NK-92 treated with Interleukin-12 subunit alpha and Interleukin-12 subunit beta, amount 100 ng/mL, for 24 hours (cell line): ENCODE data around the gene FKBP1A.

Source experiments
- DNase-seq: peaks from one replicate; lab custom pipeline; 2025; lab: John Stamatoyannopoulos, UW

The FKBP1A gene

DNA sequence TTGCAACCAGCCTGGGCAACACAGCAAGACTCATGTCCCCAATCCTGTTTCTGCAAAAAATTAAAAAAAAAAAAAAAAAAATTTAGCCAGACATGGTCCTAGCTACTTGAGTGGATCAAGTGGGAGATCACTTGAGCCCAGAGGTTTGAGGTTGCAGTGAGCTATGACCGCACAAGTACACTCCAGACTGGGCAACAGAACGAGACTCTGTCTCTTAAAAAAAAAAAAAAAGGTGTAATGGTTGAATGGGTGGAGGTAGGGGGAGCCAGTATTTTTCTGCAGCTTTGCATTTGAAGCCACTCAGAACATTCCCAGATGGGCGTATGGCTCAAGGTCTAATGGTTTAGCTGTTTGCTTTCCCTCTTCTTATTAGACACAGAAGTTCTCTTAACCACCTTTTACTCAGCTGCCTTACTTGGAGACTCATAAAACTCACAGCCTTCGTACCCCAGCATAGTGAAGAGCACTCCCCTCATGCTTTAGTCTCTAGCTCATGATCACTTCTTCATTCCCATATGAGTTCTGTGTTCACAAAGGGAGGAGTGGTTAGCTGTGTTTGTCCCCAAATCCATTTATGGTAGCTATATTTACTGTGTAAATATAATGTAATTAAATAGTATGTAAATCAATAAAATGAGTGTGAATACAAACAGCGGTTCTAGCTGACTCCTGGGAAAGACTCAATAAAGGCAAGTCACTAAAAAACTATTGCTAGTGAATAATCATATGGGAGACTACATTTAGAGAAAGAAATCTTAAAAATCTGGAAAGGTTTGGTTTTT, 9.0 kb downstream of the FKBP1A start:
- DNase-seq, result no peak

- no peak for DNase-seq
These were observed 10.2 kb downstream of the FKBP1A start for GRCh38 chr20:1382670-1383069.

DNA sequence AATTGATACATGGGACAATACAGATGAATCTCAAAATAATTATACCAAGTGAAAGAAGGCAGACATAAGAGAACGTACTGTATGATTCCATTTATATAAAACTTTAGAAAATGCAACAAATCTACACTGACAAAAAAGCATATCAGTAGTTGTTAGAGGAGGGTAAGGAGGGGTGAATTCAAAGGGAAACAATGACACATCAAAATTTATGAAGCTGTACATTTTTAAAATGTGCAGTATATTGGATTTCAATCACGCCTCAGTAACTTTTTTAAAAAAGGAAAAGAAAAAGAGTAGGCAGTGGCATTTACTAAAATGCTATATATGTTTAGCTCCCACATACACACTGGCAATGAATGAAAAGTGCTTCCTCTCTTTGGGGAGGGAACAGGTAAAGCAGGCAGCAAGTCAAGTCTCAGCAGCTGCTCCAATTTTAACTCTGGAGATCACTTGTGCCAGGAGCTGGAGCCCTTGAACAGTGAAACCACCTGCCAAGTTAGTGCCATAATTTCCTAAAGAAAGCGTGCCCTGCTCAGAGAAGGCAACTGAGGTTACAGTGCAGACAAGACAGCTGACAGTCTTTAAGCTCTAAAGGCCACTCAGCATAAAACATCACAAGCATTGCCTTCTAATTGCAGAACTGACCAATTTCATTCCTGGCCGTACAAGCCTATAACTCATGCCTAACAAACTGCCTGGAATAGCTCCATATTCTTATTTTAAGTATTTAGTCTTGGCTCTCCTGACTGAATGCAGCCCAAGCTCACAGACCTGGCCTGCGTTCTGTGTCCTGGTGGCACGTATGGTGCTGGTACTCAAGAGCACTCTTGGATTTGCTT, 10.9 kb downstream of the FKBP1A start:
- DNase-seq, result no peak

DNA sequence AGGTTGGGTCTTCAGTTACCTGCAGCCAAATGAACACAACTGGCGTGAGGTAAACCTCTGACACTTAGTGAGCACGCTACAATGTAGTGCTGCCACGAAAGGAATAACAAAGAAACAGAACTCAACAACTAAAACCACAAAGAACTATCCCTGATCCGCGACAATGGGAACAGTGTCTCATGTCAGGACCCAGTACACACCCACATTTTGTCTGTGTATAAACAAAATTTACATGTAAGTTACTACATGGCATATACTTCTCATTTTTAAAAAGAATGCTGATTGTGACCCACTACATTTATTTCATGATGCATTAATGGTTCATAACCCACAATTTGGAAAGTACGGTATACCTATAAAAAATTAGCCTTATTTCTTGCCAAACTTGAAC, 14.1 kb downstream of the FKBP1A start:
- no peak for DNase-seq

DNA sequence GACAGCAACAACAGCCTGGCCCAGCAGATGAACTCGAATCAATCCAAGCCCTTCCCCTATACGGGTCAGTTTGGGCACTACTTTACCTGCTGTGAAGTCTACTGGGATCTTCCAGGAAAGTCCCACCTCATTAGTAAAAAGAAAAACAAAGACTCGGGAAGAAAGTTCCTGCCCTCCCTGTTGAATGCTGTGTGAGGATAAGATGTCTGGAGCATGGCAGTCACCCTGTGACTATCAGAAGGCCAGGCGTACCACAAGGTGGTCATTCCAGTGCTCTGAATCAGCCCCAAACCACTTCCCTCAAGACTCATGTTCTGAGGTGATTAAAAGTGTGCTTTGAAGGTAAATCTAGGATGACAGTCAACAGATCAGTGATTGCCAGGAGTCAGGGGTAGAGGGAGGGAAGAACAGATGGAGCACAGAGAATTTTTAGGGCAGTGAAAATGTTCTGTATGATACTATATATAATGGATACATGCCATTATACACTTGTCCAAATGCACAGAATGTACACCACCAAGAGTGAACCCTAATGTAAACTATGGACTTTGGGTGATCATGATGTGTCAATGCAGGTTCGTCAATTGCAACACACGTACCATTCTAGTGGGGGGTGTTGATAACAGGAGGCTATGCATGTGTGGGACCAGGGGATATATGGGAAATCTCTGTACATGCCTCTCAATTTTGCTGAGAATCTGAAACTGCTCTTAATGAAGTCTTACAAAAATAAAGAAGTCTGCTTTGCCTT, 14.7 kb downstream of the FKBP1A start:
- DNase-seq, result no peak

DNA sequence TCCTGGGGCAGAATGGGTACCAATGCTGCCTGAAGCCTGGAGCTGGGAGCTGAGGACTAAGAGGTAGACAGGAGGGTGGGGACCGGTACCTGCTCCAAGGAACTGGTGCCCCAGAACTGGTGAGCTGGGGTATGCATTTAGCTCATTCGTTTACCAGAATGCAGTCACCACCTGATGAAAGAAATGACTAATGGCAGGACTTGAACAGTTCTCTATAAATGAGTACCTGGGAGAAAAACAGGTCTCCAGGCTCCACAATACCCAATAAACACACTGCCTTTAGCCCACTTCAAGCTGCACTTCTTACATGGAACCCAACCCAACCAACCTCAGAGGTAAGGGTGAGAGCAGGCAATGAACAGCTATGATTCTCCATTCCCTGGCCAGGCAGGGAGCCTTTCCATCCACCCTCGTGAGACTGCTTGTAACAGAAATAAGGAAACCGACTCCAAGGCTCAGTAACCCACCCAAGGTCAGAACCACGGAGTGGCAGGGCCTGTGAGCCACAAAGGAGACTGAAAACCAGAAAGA, 15.4 kb downstream of the FKBP1A start:
- no peak for DNase-seq

DNA sequence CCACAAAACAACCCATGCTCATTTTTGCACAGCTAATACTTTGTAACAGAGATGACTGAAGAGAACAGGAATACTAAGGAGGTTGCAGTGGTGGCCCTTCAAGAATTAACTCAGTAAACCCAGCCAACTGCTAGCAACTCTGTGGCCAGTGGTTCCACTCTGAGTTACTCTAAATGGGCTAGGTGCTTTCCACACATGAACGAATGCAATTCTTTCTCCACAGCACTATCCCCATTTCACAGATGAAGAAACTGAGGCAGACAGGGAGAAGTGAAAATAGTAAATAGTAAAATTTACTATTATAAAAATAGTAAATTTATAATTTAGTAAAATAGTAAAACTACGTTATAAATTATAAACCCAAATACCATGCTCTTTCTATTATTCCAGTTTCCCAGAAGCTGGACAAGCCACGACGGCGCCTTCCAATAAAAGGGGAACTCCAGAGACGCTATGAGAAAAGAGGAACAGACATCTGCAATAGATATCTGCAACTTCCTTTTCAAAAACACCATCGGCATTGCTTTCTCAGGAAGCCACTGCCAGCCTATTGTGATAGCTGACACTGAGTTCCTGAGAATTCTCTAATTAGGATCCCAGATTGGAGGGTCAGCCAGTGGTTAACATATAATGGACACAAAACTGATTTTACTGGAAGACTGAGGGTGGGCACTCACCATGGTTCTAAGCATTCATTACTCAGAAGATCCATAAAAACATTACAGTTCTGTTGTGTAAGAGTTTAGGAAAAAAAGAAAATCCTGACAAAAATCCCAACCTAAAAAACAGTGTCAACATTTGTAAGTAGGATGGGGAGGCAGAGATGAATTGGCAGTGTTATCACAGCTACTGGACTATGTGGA, 16.2 kb downstream of the FKBP1A start:
- DNase-seq, result no peak

DNA sequence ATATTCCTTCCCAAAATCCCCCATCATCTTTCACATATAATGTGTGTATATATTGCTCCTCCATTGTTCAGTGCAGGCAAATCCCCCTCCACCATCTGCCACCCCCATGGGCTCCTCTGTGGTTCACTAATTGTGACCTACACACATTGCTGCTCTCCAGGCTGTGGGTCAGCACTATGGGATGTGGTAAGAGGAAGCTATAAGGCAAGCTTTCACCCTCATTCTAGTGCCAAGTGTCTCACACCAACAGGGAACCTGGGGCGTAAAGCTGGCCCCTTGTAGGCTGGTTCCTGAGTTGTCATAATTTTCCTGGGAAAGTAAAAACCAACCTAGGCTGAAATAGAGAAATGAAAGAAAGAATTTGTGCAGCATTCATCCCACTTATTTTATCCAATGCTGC, 16.8 kb downstream of the FKBP1A start:
- no peak for DNase-seq

- no peak for DNase-seq
These were observed 17.3 kb downstream of the FKBP1A start for GRCh38 chr20:1375515-1375914.

GRCh38 chr20:1374246-1374645, 18.6 kb downstream of the FKBP1A start:
- no peak for DNase-seq

GRCh38 chr20:1373614-1374013, 19.2 kb downstream of the FKBP1A start:
- DNase-seq, result no peak

GRCh38 chr20:1373036-1373435, 19.8 kb downstream of the FKBP1A start:
- DNase-seq, result no peak

DNA sequence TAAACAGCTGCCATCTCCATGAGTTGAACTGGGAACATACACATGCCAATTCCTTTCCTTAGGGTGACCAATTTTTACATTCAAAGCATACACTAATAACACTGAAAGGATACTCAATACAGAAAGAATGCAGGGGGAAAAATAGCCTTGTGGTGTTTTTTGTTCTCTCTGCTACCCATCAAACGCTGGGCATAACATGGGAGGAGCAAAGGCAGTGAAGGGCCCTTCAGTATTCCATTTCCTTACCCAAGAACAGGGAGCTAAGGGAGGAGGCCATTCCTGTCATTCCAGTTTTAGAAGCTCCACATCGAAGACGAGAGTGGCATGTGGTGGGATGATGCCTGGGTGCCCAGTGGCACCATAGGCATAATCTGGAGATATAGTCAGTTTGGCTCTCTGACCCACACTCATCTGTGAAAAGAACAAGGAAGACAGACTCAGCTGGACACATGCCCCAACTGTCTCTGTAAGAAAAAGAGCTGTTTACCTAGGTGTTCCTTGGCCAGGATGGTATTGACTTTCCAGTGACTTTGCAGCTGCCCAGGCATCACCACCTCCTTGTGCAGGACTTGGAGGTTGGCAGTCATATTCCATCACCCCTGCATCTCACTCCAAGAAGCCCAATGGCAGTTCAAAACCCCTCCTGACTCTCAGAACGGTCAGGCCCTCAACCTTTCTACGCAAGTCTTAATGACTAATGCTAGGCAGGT, 20.9 kb downstream of the FKBP1A start:
- no peak for DNase-seq

GRCh38 chr20:1371202-1371782, 21.6 kb downstream of the FKBP1A start:
- DNase-seq, result no peak

GRCh38 chr20:1370548-1371110, 22.2 kb downstream of the FKBP1A start:
- no peak for DNase-seq

DNA sequence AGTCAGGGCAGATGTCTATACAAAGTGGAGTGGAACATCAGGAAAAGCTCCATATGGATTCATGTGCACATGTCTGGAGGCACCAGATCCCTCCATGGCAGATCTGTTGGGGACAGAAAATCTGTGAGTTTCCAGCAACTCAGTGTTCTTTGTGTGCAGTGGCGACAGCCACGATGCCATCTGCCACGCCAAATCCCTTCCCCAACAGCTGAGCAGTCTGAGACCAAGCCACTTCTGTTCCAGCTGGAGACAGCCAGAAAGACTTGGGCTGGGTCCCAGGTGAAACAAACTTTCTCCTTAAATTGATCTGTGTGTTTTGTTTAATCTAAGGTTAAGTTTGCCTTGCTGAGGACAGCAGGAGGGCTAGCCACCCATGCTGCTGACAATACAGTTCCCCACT, 22.9 kb downstream of the FKBP1A start:
- DNase-seq, result no peak

- no peak for DNase-seq
These were observed 24.2 kb downstream of the FKBP1A start for GRCh38 chr20:1368448-1369199.

GRCh38 chr20:1367479-1367878, 25.4 kb downstream of the FKBP1A start:
- no peak for DNase-seq

- peak; percentile 22 for DNase-seq
These were observed 28.7 kb downstream of the FKBP1A start for GRCh38 chr20:1364106-1364505.
